Activated CD4-positive, alpha-beta T cell treated with anti-CD3 and anti-CD28 coated beads, Interleukin-2, Interleukin-6, amounts not matched to agents 100 ng/mL and 50 ng/mL, durations not matched to agents 16 hours and 8 hours (primary cell): ENCODE results near the gene EFHB.
"Not testable (repeated sequence)": the region's sequence is repeated elsewhere in the genome, so short reads cannot be mapped to it uniquely, and the experiment has no call there.

Experiments
- DNase-seq: peaks from one replicate; pipeline ENCODE4 v3.0.0-alpha.2; 2020

The EFHB gene

GRCh38 chr3:19934098-19934566, at the start of gene EFHB:
EFHB (minus strand) TSS chr3:19934217; CDS start chr3:19934018, 199 bp downstream.
- DNase-seq: peak; percentile 14

DNA sequence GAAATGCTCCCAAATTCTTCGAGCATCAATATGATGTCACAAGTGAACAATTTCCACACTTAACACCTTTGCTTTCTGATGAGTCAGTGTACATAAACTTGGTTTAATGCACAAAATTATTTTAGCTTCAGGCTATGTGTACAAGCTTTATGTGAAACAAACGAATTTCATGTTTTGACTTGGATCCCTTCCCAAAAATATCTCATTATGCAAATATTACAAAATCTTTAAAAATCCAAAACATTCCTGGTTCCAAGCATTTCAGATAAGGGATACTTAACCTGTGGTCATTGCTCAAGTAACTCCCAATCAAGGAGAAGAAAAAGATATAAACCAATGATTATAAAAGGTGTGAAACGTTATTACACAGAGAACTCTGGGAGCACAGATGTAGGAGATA, 38.0 kb upstream of the EFHB start:
- DNase-seq: no peak

- no peak for DNase-seq
Measured at GRCh38 chr3:19970327-19970726, 36.3 kb upstream of the EFHB start.

GRCh38 chr3:19967812-19968211, 33.8 kb upstream of the EFHB start:
- DNase-seq: no peak

- DNase-seq: no peak
Measured at GRCh38 chr3:19967208-19967607, 33.2 kb upstream of the EFHB start.

- DNase-seq: no peak
Measured at GRCh38 chr3:19961960-19962359, 27.9 kb upstream of the EFHB start.

GRCh38 chr3:19960696-19961095, 26.7 kb upstream of the EFHB start:
- no peak for DNase-seq

GRCh38 chr3:19959505-19959904, 25.5 kb upstream of the EFHB start:
- DNase-seq: no peak

DNA sequence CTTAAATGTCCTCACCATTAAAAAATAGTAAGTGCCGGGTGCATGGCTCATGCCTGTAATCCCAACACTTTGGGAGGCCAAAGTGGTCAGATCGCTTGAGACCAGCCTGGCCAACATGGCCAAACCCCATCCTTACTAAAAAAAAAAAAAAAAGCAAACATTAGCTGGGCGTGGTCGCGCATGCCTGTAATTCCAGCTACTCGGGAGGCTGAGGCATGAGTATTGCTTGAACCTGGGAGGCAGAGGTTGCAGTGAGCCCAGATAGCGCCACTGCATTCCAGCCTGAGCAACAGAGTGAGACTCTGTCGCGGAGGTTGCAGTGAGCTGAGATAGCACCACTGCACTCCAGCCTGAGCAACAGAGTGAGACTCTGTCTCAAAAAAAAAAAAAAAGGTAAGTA, 23.3 kb upstream of the EFHB start:
- not testable (repeated sequence) for DNase-seq

- no peak for DNase-seq
Measured at GRCh38 chr3:19954676-19955075, 20.7 kb upstream of the EFHB start.

DNA sequence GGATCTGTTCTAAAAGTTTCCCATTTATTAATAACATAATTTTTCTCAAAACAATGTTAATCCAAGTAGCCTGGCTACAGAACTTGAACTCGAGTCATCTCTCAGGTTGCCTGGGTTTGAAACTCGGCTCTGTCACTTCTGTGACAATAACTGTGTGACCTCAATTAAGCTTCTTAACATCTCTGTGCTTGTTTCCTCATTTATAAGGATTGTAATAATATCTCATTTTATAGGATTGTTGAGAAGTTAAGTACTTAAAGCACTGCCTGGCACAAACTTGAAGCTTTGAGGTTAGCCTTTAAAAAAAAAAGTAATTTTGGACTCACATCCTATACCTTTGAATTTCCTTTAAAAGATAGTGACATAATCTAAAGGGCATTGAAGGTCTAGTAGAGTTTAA, 16.3 kb upstream of the EFHB start:
- no peak for DNase-seq

GRCh38 chr3:19948226-19948591, 14.2 kb upstream of the EFHB start:
- DNase-seq: no peak

- DNase-seq: peak; percentile 54
Measured at GRCh38 chr3:19947549-19948225, 13.7 kb upstream of the EFHB start.

DNA sequence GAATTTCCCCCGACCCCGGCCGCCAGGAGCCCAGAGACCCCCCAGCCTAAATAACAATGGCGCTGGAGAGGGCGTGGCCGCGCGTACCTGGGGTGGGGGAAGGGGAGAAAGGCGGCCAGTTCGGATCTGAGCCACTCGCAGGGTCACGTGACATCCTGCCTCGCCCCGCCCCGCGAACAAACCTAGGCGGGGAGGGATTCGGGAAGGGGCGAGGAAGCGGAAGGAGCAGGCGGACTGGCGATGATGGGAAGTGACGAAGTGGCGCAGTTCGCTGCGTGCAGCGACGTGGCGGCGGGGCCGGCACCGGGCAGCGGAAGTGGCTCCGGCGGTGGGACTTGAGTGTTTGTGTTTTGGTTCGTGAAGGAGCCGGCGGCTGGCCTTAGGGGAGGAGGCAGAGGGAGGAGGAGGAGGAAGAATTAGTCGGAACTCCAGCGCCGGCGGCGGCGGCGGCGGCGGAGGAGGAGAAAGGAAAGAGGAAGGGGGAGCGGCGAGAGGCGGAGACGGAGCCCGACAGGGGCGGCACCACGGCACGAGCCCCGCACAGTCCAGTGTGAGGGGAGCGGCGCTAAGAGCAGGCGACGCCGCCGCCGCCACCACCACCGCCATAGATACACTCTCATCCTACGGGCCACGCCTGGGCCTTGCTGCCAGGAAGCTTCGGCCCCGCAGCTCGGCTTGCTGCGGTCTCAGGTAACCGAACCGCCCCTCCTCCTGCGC, 13.0 kb upstream of the EFHB start, which contains the start of gene RAB5A:
TSS of gene RAB5A (plus strand) at position 266 of the 717 bp plus-strand sequence. CDS start 3,802 bp downstream, outside the sequence.
- peak; percentile 99 for DNase-seq

DNA sequence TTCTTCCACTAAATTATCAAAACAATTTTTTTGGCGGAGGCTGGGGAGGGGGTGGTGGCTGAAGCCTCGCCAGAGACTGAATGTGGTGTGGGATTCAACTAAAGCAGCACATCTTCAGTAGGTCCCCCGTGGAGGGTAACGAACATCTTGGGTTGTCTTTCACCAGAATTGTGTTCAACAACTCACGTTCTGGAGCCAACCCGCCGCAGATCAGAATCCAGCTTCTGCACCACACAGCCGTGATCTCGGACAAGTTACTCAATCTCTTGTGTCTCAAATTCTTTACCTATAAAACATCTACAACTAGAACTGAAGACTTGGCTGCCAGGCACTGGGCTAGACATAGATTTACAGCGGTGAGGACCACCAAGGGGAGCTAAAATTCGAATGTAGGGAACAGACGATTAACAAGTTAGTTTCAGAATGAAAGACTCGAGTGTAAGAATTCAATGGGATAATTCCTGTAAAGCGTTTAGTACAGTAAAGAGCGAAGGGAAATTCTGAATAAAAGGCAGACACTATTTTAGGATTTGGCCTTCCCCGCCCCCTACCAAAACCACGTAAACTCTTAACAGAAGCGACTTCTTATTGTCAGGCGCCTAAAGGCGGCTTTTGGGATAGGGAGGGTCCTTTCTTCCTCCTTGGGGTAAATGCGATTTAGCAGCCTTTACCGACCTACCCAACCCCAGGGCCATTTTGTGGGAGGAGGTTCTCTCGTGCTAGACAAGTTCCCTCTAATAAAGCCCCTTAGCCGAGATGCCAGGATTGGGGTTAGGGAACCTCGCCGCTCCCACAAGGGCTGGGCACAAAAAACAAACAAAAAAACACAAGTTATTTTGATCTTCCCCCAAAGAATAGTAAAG, 12.2 kb upstream of the EFHB start:
- DNase-seq: no peak

GRCh38 chr3:19945534-19945933, 11.5 kb upstream of the EFHB start:
- DNase-seq: no peak

DNA sequence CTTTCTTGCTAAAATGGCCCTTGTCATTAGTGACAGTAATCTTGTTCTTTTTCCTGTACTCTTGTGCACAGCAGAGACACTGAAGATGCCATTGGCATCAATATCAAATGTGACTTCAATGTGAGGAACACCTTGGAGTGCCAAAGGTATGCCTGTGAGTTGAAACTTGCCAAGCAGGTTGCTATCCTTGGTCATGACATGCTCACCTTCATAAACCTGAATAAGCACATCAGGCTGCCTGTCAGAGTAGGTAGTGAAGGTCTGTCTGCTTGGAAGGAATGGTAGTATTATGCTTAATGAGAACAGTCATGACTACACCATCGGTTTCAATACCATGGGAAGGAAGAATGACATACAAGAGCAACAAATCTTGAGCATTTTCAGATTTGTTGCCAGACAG, 6.6 kb upstream of the EFHB start:
- no peak for DNase-seq

DNA sequence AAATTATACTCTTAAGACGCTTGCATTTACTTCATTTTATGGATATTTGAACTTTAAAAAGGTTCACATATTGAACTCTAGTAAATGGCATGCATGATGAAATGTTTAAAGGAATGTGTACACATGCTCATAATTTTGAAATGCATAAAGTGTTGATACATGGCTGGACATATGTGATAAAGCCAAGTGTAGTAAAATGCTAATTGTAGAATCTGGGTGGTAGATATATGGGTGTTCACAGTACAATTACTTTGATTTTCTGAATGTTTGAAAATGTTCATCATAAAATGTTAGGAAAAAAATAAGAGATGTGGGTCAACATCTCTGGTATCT, 4.2 kb upstream of the EFHB start:
- DNase-seq: no peak

DNA sequence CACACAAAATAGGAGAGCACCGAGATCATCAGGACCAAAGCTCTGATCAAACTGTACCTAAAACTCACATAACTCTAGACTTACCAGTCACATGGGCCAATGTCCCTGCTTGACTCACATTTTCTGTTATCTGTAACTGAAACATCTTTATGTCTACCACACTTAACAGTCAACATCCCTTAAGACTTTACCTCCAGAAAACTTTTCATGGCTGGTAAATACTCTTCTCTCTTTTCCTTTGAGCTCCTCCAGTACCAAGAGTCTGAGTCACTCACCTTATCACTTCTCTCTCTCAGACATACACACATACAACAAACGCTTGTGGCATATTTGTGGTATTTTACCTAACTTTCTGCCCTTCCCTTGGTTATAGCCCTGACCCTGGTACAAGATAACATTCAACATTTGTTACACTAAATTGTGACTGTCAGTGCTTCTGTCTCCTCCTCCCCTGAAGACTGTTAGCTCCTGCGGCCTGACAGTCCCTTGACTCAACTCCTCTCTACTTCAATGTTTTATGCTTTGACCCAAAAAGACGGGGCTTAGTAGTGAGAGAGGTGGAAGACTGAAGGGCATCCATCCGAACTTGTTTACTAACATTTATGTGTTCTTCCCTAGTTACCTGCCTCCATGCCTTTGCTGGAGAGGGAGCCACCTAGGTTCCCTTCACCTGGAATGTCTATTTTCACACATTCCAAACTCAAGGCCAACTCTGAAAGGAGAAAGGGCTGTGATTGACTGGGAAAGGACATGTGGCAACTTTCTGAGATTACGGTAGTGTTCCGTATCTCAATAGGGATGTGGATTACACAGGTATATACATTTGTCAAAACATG, 3.7 kb upstream of the EFHB start:
- DNase-seq: peak; percentile 60

- DNase-seq: no peak
Measured at GRCh38 chr3:19932422-19932821, 1.6 kb downstream of the EFHB start.

DNA sequence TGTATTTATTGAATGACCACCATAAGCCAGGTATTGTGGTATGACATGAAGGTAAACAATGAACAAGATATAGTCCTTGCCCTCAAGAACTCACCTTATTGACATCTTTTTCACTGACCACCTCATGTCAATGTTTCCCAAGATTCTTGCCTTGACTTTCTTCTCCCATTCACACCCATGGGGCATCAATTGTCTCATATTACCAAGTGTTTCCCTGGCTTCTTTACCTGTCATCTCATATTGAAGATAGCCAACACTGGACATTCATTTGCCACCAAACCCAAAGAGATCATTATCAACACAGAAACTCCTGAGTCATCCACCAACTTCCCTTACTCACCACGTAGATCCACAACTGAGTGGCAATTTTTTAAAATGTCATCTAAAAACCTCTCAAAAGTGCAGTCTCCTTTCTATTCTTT, 2.2 kb downstream of the EFHB start:
- peak; percentile 68 for DNase-seq

GRCh38 chr3:19931180-19931692, 2.8 kb downstream of the EFHB start:
- DNase-seq: peak; percentile 84
